Adrenal gland (tissue), 12 donors: ENCODE data around the gene MRFAP1L1. TPM values are rescaled to one million over a fixed set of nuclear protein-coding genes. Genes with fewer than 3 reads are reported as not detected.

Experiments used
- DNase-seq, 7 donors: peaks; one replicate each; pipeline ENCODE4 v3.0.0-alpha.2; 2019 to 2020
- H3K27ac ChIP-seq, 5 donors: fragments of 200-600 bp; sonication (generic) in 4 of 5; 1 replicate in 3 of 5; 2 replicates in 2 of 5; pipeline versions ENCODE4 v1.5.1 to v1.8.0; 2016 to 2020; ENCODE audit warnings: mild to moderate bottlenecking in 1 of 5
- H3K27me3 ChIP-seq: fragments of 200-600 bp; 2 replicates; pipeline ENCODE4 v1.8.0; 2021
- H3K36me3 ChIP-seq, 2 donors: fragments of 200-600 bp; replicated peaks in 1 of 2; 1 replicate in 1 of 2; 2 replicates in 1 of 2; pipeline versions ENCODE4 v1.5.1 to v1.8.0; 2018 to 2022
- H3K4me1 ChIP-seq, 2 donors: fragments of 200-600 bp; replicated peaks in 1 of 2; 1 replicate in 1 of 2; 2 replicates in 1 of 2; pipeline versions ENCODE4 v1.5.1 to v1.8.0; 2018 to 2021
- H3K4me3 ChIP-seq, 4 donors: fragments of 200-600 bp; sonication (generic) in 3 of 4; one replicate each; pipeline ENCODE4 v1.5.1; 2016 to 2018
- H3K9me3 ChIP-seq, 3 donors: fragments of 200-600 bp; sonication (generic) in 1 of 3; replicated peaks in 1 of 3; 1 replicate in 2 of 3; 2 replicates in 1 of 3; pipeline versions ENCODE4 v1.5.1 to v1.8.0; 2016 to 2021
- CTCF ChIP-seq, 6 experiments: fragments of 450-650 bp in 4 of 6; fragments of 200-600 bp in 2 of 6; sonication (generic) in 1 of 6; IDR thresholded peaks; 1 replicate in 5 of 6; 2 replicates in 1 of 6; pipeline versions ENCODE4 v1.5.1 to v1.8.0; 2016 to 2021; ENCODE audit warnings: antibody characterized with exemption in 6 of 6, mild to moderate bottlenecking in 2 of 6, moderate library complexity in 1 of 6
- POLR2A ChIP-seq, 2 donors: fragments of 450-650 bp; IDR thresholded peaks; one replicate each; pipeline ENCODE4 v1.6.1; 2017; ENCODE audit warnings: antibody characterized with exemption in 2 of 2, mild to moderate bottlenecking in 2 of 2, moderate library complexity in 1 of 2
- WGBS, 4 donors: extraction: QIAGEN DNeasy Blood & Tissue Kit in 2 of 4; methylation state at CpG; one replicate each; pipeline versions ENCODE4 v1.1.5 to v1.1.7; 2013 to 2017; 5-methylcytosine and 5-hydroxymethylcytosine counted together
- intact Hi-C, 2 donors: fragments of 100-400 bp; cut with DNase I; formaldehyde crosslinking; loops; one replicate each; pipeline versions ENCODE4 v1.14.1 to v1.15.0; 2022 to 2023
- polyA plus RNA-seq, 3 donors: library from polyadenylated mRNA; stranded (reverse); fragments of 200-250 nt in 2 of 3; fragments of 350-450 nt in 1 of 3; fragmentation: Illumina TruSeq in 1 of 3; extraction: RNeasy Lipid Tissue Mini Kit (QIAGEN cat#74804) in 1 of 3; gene quantifications; one replicate each; pipeline ENCODE4 v1.2.3, GENCODE V29; 2013 to 2014
- total RNA-seq, 9 donors: library from RNA; depleted of rRNA in 4 of 9; stranded (reverse); fragments of >200 nt in 4 of 9; fragments of 120-200 nt in 1 of 9; fragmentation: NEBNext Ultra II Directional in 1 of 9; extraction: Animal tissue kit (Norgen Biotek cat#: 25700) in 1 of 9; gene quantifications; one replicate each; pipeline versions ENCODE4 v1.1.0 to v1.2.4, GENCODE V29; 2013 to 2023
- donor health status: healthy with polysubstance abuse.
- donor health status: Bipolar disorder and iron deficiency.
- donor health status: DM: yes; HTN: yes; CAD: no.
- donor health status: DM: no; HTN: no; CAD: no.
- donor health status: DM: no; HTN: no; CAD: no.
- donor health status: DM: yes; HTN: yes; CAD: no.

The MRFAP1L1 gene
- total and polyA plus RNA-seq, 12 donors: 53.0 to 100 (median 63.2) TPM

- no peaks in the 10 kb centered on the region for H3K36me3 ChIP-seq
- intact Hi-C loops: loop anchor here in 1 of 2 donors (5.0 kb wide), 1 partner anchor 348 kb away; the partner anchor contains the start of gene GRPEL1
- no peak overlapping the region for H3K4me3 ChIP-seq
- peaks cover 0 to 16% of the 10 kb centered on the region in 2 donors for H3K4me1 ChIP-seq
- no peaks in the 10 kb centered on the region for H3K27me3 ChIP-seq
- no peaks in the 10 kb centered on the region for H3K9me3 ChIP-seq
- TF ChIP-seq CTCF (IDR thresholded peaks at IDR 0.05) (no peak), POLR2A (IDR thresholded peaks at IDR 0.05) (no peak)
- no peak overlapping the region for H3K27ac ChIP-seq
- peak in 1 of 7 donors; percentile 44 for DNase-seq
- WGBS, 4 donors: 77 to 83% (median 80%) methylated on average over 7 of the region's 7 CpGs
Observed at GRCh38 chr4:6718932-6719610, 9.4 kb upstream of the MRFAP1L1 start.

- no peaks in the 10 kb centered on the region for H3K27me3 ChIP-seq
- H3K36me3 ChIP-seq: no peaks in the 10 kb centered on the region
- peaks cover 0 to 16% of the 10 kb centered on the region in 2 donors for H3K4me1 ChIP-seq
- peak overlapping the region in 3 of 5 donors; percentile 78 to 99 (median 93) for H3K27ac ChIP-seq
- intact Hi-C loops: loop anchor here in 1 of 2 donors (5.0 kb wide), 1 partner anchor 350 kb away; the partner anchor contains the start of gene GRPEL1
- H3K4me3 ChIP-seq: peak overlapping the region in 3 of 4 donors; percentile 55 to 95 (median 56)
- WGBS, 4 donors: 37 to 44% (median 40%) methylated on average over 7 of the region's 7 CpGs
- TF ChIP-seq POLR2A (IDR thresholded peaks at IDR 0.05) (no peak), CTCF (IDR thresholded peaks at IDR 0.05) (no peak)
- H3K9me3 ChIP-seq: no peaks in the 10 kb centered on the region
- DNase-seq: peak in 1 of 7 donors; percentile 39
Observed at GRCh38 chr4:6716958-6717655, 7.4 kb upstream of the MRFAP1L1 start.

GRCh38 chr4:6716018-6716911 lies 6.6 kb upstream of the MRFAP1L1 start, which contains the start of gene BLOC1S4:
BLOC1S4 (plus strand) TSS chr4:6716174; CDS start chr4:6716210, 36 bp downstream.
- peak; percentile 82 to 93 (median 86) for DNase-seq
- Histone ChIP-seq H3K4me1 (peaks cover 0 to 16% of the 10 kb centered on the region in 2 donors), H3K36me3 (no peaks in the 10 kb centered on the region), H3K9me3 (no peaks in the 10 kb centered on the region), H3K4me3 (peak within 1 kb of the TSS in 3 of 4 donors; percentile 55 to 95 (median 56)), H3K27me3 (no peaks in the 10 kb centered on the region), H3K27ac (peak within 1 kb of the TSS; percentile 56 to 99 (median 83))
- TF ChIP-seq CTCF (IDR thresholded peaks at IDR 0.05): peak in 4 of 6 experiments; percentile 15 to 31 (median 26)
- TF ChIP-seq POLR2A (IDR thresholded peaks at IDR 0.05): peak; percentile 83 to 86
- 0 to 1% (median 0%) methylated on average over 49 to 109 of the region's 109 CpGs for WGBS, 4 donors
- intact Hi-C loops: loop anchor here in 1 of 2 donors (5.0 kb wide), 1 partner anchor 351 kb away; the partner anchor contains the start of gene GRPEL1
